IMR-90 (cell line): ENCODE data around the gene GTF2H1. TPM values are rescaled to one million over a fixed set of nuclear protein-coding genes. Genes with fewer than 3 reads are reported as not detected.

ENCODE experiments used
- ATAC-seq: fragments of 200-7000 bp; cut with Tn5 transposase; 2 replicates; pipeline ENCODE4 v1.9.1; 2020; ENCODE audit warnings: low read depth, mild to moderate bottlenecking, moderate library complexity
- BruUV-seq: library from RNA; stranded (reverse); fragments of 400-500 nt; replicated peaks from 2 replicates; lab custom pipeline; 2021; lab: Mats Ljungman, UMichigan
- CTCF ChIA-PET: fragments of 300-600 bp; formaldehyde crosslinking; extraction: SDS; loops from one replicate; lab custom pipeline; 2021; ENCODE audit warnings: antibody characterized with exemption; lab: Yijun Ruan, JAX
- POLR2A ChIA-PET: fragments of 300-600 bp; sonication (Branson Sonifier 250); formaldehyde crosslinking; loops from one replicate; lab custom pipeline; 2022; ENCODE audit warnings: antibody characterized with exemption; ENCODE audit not compliant: unreplicated experiment; lab: Charles Lee
- DNase-seq: peaks from one replicate; pipeline ENCODE4 v3.0.0; 2013
- H2AFZ ChIP-seq: replicated peaks from 2 replicates; pipeline ENCODE3; 2013; ENCODE audit warnings: low read length, mild to moderate bottlenecking; ENCODE audit not compliant: poor library complexity
- H2AK5ac ChIP-seq: 2 replicates; pipeline ENCODE4 v1.6.1; 2013; ENCODE audit warnings: low read depth, low read length, inconsistent platforms
- H2AK9ac ChIP-seq: replicated peaks from 2 replicates; pipeline ENCODE3; 2013; ENCODE audit warnings: mild to moderate bottlenecking, low read depth, low read length, moderate library complexity; ENCODE audit not compliant: poor library complexity
- H2BK120ac ChIP-seq: 2 replicates; pipeline ENCODE4 v1.6.1; 2013; ENCODE audit warnings: low read depth, low read length, inconsistent platforms
- H2BK15ac ChIP-seq: 3 replicates; pipeline ENCODE4 v1.6.1; 2013; ENCODE audit warnings: low read depth, low read length, inconsistent platforms
- H2BK20ac ChIP-seq: 2 replicates; pipeline ENCODE4 v1.6.1; 2013; ENCODE audit warnings: low read depth, mild to moderate bottlenecking, inconsistent platforms, low read length, moderate library complexity
- H2BK5ac ChIP-seq: 2 replicates; pipeline ENCODE4 v1.6.1; 2013; ENCODE audit warnings: mild to moderate bottlenecking, low read depth, low read length, inconsistent platforms; ENCODE audit not compliant: poor library complexity, severe bottlenecking
- H3K14ac ChIP-seq: replicated peaks from 2 replicates; pipeline ENCODE4 v1.6.1; 2013; ENCODE audit warnings: low read depth, low read length, inconsistent platforms
- H3K18ac ChIP-seq: 2 replicates; pipeline ENCODE4 v1.6.1; 2013; ENCODE audit warnings: low read depth, low read length, control low read depth
- H3K23ac ChIP-seq: 2 replicates; pipeline ENCODE4 v1.6.1; 2013; ENCODE audit warnings: low read depth, low read length, inconsistent platforms
- H3K27ac ChIP-seq: 2 replicates; pipeline ENCODE4 v1.5.1; 2013; ENCODE audit warnings: mild to moderate bottlenecking, control low read depth, low read length; ENCODE audit not compliant: insufficient read depth
- H3K27me3 ChIP-seq: 2 replicates; pipeline ENCODE4 v1.6.1; 2013; ENCODE audit warnings: low read length; ENCODE audit not compliant: control insufficient read depth, insufficient read depth
- H3K36me3 ChIP-seq: 2 replicates; pipeline ENCODE4 v1.6.1; 2013; ENCODE audit warnings: low read length, mixed read lengths; ENCODE audit not compliant: control insufficient read depth, insufficient read depth
- H3K4ac ChIP-seq: 2 replicates; pipeline ENCODE4 v1.6.1; 2013; ENCODE audit warnings: low read depth, low read length, inconsistent platforms
- H3K4me1 ChIP-seq: 2 replicates; pipeline ENCODE4 v1.6.1; 2013; ENCODE audit warnings: low read length, mixed read lengths; ENCODE audit not compliant: control insufficient read depth, insufficient read depth
- H3K4me2 ChIP-seq: 2 replicates; pipeline ENCODE4 v1.6.1; 2013; ENCODE audit warnings: low read depth, mild to moderate bottlenecking, control low read depth, low read length, moderate library complexity
- H3K4me3 ChIP-seq: 2 replicates; pipeline ENCODE4 v1.5.1; 2013; ENCODE audit warnings: low read depth, mild to moderate bottlenecking, control low read depth, low read length, moderate library complexity; ENCODE audit not compliant: insufficient read depth
- H3K56ac ChIP-seq: 2 replicates; pipeline ENCODE4 v1.6.1; 2013; ENCODE audit warnings: low read length, inconsistent platforms; ENCODE audit not compliant: insufficient read depth; ENCODE audit errors: extremely low read depth
- H3K79me1 ChIP-seq, 2 experiments: 2 replicates each; pipeline ENCODE4 v1.6.1; 2013; ENCODE audit warnings: low read length in 2 of 2, inconsistent platforms in 1 of 2, low read depth in 1 of 2
- H3K9ac ChIP-seq: 2 replicates; pipeline ENCODE4 v1.6.1; 2013; ENCODE audit warnings: low read depth, low read length, control low read depth
- H3K9me1 ChIP-seq: 2 replicates; pipeline ENCODE4 v1.6.1; 2013; ENCODE audit warnings: low read length, inconsistent platforms; ENCODE audit not compliant: insufficient read depth
- H3K9me3 ChIP-seq: 2 replicates; pipeline ENCODE4 v1.6.1; 2013; ENCODE audit warnings: low read length; ENCODE audit not compliant: control insufficient read depth, insufficient read depth
- H4K20me1 ChIP-seq: 2 replicates; pipeline ENCODE4 v1.6.1; 2013; ENCODE audit warnings: low read length, inconsistent platforms; ENCODE audit not compliant: insufficient read depth
- H4K5ac ChIP-seq: 2 replicates; pipeline ENCODE4 v1.6.1; 2013; ENCODE audit warnings: mild to moderate bottlenecking, low read depth, low read length, control low read depth
- H4K8ac ChIP-seq, 2 experiments: 2 replicates each; pipeline ENCODE4 v1.6.1; 2013; ENCODE audit warnings: low read depth in 2 of 2, low read length in 2 of 2, control low read depth in 1 of 2, inconsistent platforms in 1 of 2
- H4K91ac ChIP-seq: 2 replicates; pipeline ENCODE4 v1.6.1; 2013; ENCODE audit warnings: low read depth, low read length, inconsistent platforms; ENCODE audit not compliant: insufficient read depth
- CHD1 ChIP-seq: IDR thresholded peaks from 2 replicates; pipeline ENCODE4 v1.6.1; 2012; ENCODE audit warnings: low read depth, low read length, improper control_type of control experiment
- ELK1 ChIP-seq: fragments of 150-350 bp; IDR thresholded peaks from 2 replicates; pipeline ENCODE4 v1.6.1; 2016; ENCODE audit warnings: low read depth, mild to moderate bottlenecking, low read length, moderate library complexity, borderline replicate concordance
- MAZ ChIP-seq: IDR thresholded peaks from 2 replicates; pipeline ENCODE4 v1.6.1; 2012; ENCODE audit warnings: low read depth, mild to moderate bottlenecking, low read length, improper control_type of control experiment, moderate library complexity, borderline replicate concordance
- MXI1 ChIP-seq: IDR thresholded peaks from 2 replicates; pipeline ENCODE4 v1.6.1; 2012; ENCODE audit warnings: low read depth, mild to moderate bottlenecking, low read length, moderate library complexity, borderline replicate concordance
- RCOR1 ChIP-seq: IDR thresholded peaks from 2 replicates; pipeline ENCODE4 v1.6.1; 2012; ENCODE audit warnings: mild to moderate bottlenecking, low read length, improper control_type of control experiment; ENCODE audit not compliant: insufficient replicate concordance
- RFX5 ChIP-seq: IDR thresholded peaks from 2 replicates; pipeline ENCODE4 v1.8.0; 2012; ENCODE audit warnings: low read depth, mild to moderate bottlenecking, low read length, moderate library complexity
- SMC3 ChIP-seq: fragments of 150-350 bp; IDR thresholded peaks from 2 replicates; pipeline ENCODE4 v1.6.1; 2016; ENCODE audit warnings: low read depth, mild to moderate bottlenecking, antibody characterized with exemption, low read length, moderate library complexity
- WGBS, 2 experiments: methylation state at CpG; one replicate each; pipeline versions ENCODE4 v1.1.5 to v1.1.7; 2013; ENCODE audit warnings: missing lambda C conversion rate in 2 of 2; ENCODE audit not compliant: insufficient read length in 1 of 2; ENCODE audit errors: extremely low coverage in 2 of 2; 5-methylcytosine and 5-hydroxymethylcytosine counted together
- dilution Hi-C: fragments of 300-500 bp; cut with HindIII; formaldehyde crosslinking; loops from one replicate; pipeline ENCODE4 v1.14.3; 2018; ENCODE audit warnings: low sequenced_read_pairs; ENCODE audit not compliant: unreplicated experiment
- in situ Hi-C: fragments of 300-500 bp; cut with MboI; formaldehyde crosslinking; loops from 3 replicates; pipeline ENCODE4 v1.14.3; 2019; ENCODE audit warnings: low sequenced_read_pairs, inconsistent platforms, mixed read lengths
- intact Hi-C: fragments of 100-400 bp; cut with micrococcal nuclease; formaldehyde crosslinking; loops from 2 replicates; pipeline ENCODE4 v1.10.0; 2022
- polyA plus RNA-seq, 3 experiments: library from polyadenylated mRNA; depleted of rRNA; stranded (reverse); fragments of >200 nt; gene quantifications; 2 replicates each; pipeline ENCODE4 v1.2.3, GENCODE V29; 2012; ENCODE audit warnings: low replicate concordance in 1 of 3
- total RNA-seq: library from RNA; depleted of rRNA; stranded (reverse); fragments of >200 nt; gene quantifications from 2 replicates; pipeline ENCODE4 v1.2.3, GENCODE V29; 2012
- TF ChIP-seq, protein P1 (sequence below): fragments of 150-350 bp; IDR thresholded peaks from 2 replicates; pipeline ENCODE4 v1.6.1; 2017; ENCODE audit warnings: mild to moderate bottlenecking, antibody characterized with exemption, low read length, low read depth

The GTF2H1 gene
- total and polyA plus RNA-seq, 2 of the 4 experiments (the other 2 are of a cell fraction) = 25.0 to 67.0 TPM

DNA sequence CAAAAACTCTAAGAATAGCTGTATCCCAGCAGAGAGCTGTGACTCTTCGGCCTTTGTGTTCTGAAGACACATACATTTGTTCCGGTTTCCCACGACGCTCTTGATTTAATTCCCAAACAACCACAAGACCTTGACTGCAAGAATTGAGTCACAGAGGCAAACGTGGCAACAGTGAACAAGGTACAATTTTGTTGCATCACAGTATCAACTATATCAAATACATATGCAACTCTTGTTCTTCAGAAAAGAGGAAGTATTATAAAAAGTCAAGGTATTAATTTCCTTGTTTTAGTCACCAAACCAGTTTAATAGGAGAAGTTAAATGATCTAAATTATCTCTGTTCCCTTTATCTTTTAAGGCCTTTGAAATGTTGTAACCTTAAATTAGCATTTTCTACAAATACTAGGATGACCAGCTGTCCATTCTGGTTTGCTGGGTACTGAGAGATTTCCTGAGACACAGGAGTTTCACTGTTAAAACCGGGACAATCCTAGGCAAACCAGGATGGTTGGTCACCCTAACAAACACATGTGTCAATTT is 11.5 kb upstream of the GTF2H1 start:
- Histone ChIP-seq H3K36me3 (peaks cover 17% of the 10 kb centered on the region), H2BK15ac (no peak overlapping the region), H4K20me1 (no peaks in the 10 kb centered on the region), H3K4ac (no peak overlapping the region), H2AFZ (no peak overlapping the region), H2AK5ac (no peak overlapping the region), H3K27me3 (no peaks in the 10 kb centered on the region), H3K9me3 (no peaks in the 10 kb centered on the region), H3K4me2 (no peak overlapping the region), H2BK5ac (no peak overlapping the region), H4K8ac (no peak overlapping the region), H3K79me1 (peaks cover 20 to 34% of the 10 kb centered on the region in 2 experiments), H3K14ac (no peak overlapping the region), H3K4me1 (peaks cover 9% of the 10 kb centered on the region), H4K5ac (no peak overlapping the region), H2AK9ac (no peak overlapping the region), H3K27ac (no peak overlapping the region), H4K91ac (no peak overlapping the region), H3K18ac (no peak overlapping the region), H3K9ac (no peak overlapping the region), H3K4me3 (no peak overlapping the region), H3K9me1 (peaks cover 5% of the 10 kb centered on the region; the same call in 1 of the 2 replicates), H2BK120ac (no peak overlapping the region), H3K56ac (no peak overlapping the region), H3K23ac (no peak overlapping the region), H2BK20ac (no peak overlapping the region)
- DNase-seq = no peak
- ChIA-PET POLR2A (interaction anchor here (0.7 kb wide), 1 partner anchor 11 kb away, joined by 5 read pairs; the partner anchor contains the start of gene HPS5), CTCF (no interaction called here)
- dilution Hi-C loops = no loop called here
- intact Hi-C loops = no loop called here
- ATAC-seq = no peak
- in situ Hi-C loops = no loop called here
- TF ChIP-seq MAZ (no peak), CHD1 (no peak), RFX5 (no peak), RCOR1 (no peak), SMC3 (no peak), MXI1 (no peak), ELK1 (no peak)
- TF ChIP-seq, protein P1, sequence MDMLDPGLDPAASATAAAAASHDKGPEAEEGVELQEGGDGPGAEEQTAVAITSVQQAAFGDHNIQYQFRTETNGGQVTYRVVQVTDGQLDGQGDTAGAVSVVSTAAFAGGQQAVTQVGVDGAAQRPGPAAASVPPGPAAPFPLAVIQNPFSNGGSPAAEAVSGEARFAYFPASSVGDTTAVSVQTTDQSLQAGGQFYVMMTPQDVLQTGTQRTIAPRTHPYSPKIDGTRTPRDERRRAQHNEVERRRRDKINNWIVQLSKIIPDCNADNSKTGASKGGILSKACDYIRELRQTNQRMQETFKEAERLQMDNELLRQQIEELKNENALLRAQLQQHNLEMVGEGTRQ = no peak
- 100% methylated on average over 4 of the region's 6 CpGs; no CpG with 5 or more reads in 1 of the 2 experiments for WGBS, 2 experiments
- BruUV-seq = no TSS peak
